Lower lobe of right lung (tissue), 2 donors: Measurements from ENCODE around the gene FXYD6. TPM values are rescaled to one million over a fixed set of nuclear protein-coding genes. Genes with fewer than 3 reads are reported as not detected.

Source experiments
- ATAC-seq, 2 donors: fragments of 200-7000 bp; cut with Tn5 transposase; one replicate each; pipeline ENCODE4 v1.9.1; 2020 to 2022; ENCODE audit warnings: mild to moderate bottlenecking in 2 of 2, moderate library complexity in 2 of 2
- DNase-seq: peaks from one replicate; pipeline ENCODE4 v3.0.0-alpha.2; 2020
- H3K27ac ChIP-seq: fragments of 200-600 bp; one replicate; pipeline ENCODE4 v1.8.0; 2022
- H3K27me3 ChIP-seq: fragments of 200-600 bp; one replicate; pipeline ENCODE4 v1.8.0; 2022; ENCODE audit warnings: low read depth
- H3K36me3 ChIP-seq: fragments of 200-600 bp; one replicate; pipeline ENCODE4 v1.8.0; 2022; ENCODE audit warnings: mild to moderate bottlenecking
- H3K4me1 ChIP-seq: fragments of 200-600 bp; one replicate; pipeline ENCODE4 v1.8.0; 2022
- H3K4me3 ChIP-seq: fragments of 200-600 bp; one replicate; pipeline ENCODE4 v1.8.0; 2022; ENCODE audit warnings: mild to moderate bottlenecking
- H3K9me3 ChIP-seq: fragments of 200-600 bp; one replicate; pipeline ENCODE4 v1.8.0; 2022
- intact Hi-C: fragments of 100-400 bp; cut with DNase I; formaldehyde crosslinking; loops from one replicate; pipeline ENCODE4 v1.11.0; 2022
- total RNA-seq: library from RNA; stranded (reverse); fragmentation: NEBNext Ultra II Directional; extraction: Animal tissue kit (Norgen Biotek cat#: 25700); gene quantifications from one replicate; pipeline ENCODE4 v1.2.1, GENCODE V29; 2021
- TF ChIP-seq, protein P1 (sequence below): fragments of 200-600 bp; IDR thresholded peaks from one replicate; pipeline ENCODE4 v1.8.0; 2022; ENCODE audit warnings: antibody characterized with exemption, mild to moderate bottlenecking
- donor health status: DM: no; HTN: yes; CAD: no; lungs with severe emphysema.

Gene FXYD6
- total RNA-seq, 1 donor from 2014 or later = 61.2 TPM

DNA sequence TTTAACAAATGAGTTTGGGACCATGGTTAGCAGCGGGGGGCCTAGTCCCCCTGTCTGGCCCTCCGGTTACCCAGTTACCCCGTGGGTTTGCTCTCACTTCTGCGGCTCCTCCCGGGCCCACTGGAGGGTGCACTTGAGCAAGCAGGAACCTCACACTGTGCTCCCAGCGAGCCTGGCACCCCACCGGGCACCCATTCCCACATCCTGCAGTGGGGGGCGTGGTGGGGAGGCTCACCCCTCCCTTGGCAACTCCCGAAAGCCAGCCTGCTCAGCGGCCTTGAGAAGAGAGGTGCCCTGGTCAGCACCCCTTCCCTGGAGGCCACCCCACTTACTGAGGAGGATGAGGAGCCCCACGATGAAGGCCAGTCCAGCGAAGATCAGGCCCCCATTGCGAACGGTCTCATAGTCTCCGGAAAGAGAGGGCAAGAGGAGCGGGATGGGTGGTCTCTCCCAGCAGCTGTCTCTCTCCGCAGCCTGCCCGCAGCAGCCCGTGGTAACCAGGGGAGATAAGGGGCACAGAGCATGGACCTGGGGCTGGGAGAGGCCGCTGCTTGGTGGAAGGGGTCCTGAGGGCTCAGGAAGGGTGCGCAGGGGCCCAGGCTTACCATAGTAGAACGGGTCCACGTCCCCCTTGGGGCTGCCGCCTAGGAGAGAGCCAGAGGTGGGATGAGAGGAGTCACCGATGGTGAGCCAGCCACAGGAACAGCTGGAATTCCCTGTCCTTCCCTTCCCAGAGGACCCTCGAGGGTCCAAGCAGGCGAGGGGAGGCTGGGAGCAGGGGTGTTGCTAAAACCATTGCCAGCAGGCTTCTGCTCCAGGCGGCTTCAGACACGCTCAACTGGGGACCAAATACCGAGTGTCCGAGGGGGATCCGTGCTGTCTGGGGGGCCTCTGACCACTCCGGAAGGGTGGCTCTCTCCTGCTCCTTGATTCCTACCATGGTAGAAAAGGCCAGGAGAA is 54.1 kb downstream of the FXYD6 start:
- TF ChIP-seq, protein P1, sequence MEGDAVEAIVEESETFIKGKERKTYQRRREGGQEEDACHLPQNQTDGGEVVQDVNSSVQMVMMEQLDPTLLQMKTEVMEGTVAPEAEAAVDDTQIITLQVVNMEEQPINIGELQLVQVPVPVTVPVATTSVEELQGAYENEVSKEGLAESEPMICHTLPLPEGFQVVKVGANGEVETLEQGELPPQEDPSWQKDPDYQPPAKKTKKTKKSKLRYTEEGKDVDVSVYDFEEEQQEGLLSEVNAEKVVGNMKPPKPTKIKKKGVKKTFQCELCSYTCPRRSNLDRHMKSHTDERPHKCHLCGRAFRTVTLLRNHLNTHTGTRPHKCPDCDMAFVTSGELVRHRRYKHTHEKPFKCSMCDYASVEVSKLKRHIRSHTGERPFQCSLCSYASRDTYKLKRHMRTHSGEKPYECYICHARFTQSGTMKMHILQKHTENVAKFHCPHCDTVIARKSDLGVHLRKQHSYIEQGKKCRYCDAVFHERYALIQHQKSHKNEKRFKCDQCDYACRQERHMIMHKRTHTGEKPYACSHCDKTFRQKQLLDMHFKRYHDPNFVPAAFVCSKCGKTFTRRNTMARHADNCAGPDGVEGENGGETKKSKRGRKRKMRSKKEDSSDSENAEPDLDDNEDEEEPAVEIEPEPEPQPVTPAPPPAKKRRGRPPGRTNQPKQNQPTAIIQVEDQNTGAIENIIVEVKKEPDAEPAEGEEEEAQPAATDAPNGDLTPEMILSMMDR = peak; percentile 49
- no peak overlapping the region for H3K27ac ChIP-seq
- peaks cover 58% of the 10 kb centered on the region for H3K4me1 ChIP-seq
- no peak for ATAC-seq
- DNase-seq = no peak
- intact Hi-C loops = no loop called here
- no peak overlapping the region for H3K4me3 ChIP-seq
- no peaks in the 10 kb centered on the region for H3K9me3 ChIP-seq
- H3K36me3 ChIP-seq = no peaks in the 10 kb centered on the region
- no peaks in the 10 kb centered on the region for H3K27me3 ChIP-seq

DNA sequence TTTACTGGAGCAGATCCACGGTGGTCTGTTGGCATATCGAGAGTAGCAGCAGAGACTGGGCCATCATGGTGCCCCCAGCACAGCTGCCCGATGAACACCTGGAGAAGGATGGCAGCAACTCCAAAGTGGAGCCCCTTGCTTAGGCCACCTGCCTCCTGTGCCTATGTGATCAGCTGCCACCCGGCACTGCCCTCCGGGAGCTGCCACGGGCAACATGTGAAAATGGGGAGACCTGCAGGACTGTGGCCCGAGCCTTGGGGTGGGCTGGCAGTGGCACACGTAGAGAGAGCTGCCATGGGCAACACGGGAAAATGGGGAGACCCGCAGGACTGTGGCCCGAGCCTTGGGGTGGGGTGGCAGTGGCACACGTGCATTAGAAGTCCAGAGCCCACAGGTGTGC is 55.0 kb downstream of the FXYD6 start:
- Histone ChIP-seq H3K9me3 (no peaks in the 10 kb centered on the region), H3K27me3 (no peaks in the 10 kb centered on the region), H3K27ac (no peak overlapping the region), H3K36me3 (no peaks in the 10 kb centered on the region), H3K4me3 (no peak overlapping the region), H3K4me1 (peaks cover 67% of the 10 kb centered on the region)
- intact Hi-C loops = no loop called here
- no peak for ATAC-seq
- TF ChIP-seq, protein P1 = no peak
- DNase-seq = no peak

DNA sequence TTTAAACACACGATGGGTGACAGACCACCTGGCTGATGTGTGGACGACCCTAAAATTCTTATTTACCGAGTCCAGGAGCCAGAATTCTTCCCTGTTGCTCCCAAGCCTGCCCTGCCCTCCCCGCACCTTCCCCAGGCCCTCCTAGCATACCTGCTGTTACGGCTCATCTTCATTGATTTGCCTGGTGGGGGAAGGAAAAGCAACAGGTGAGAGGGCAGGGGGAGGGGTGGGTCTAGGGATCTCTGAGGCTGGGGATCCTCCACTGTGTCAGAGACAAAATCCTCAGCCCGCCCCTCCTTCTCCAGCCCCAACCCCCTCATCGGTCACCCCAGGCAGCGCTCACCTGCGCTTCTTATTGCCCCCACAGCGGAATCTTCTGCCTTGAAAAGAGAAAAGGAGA is 55.9 kb downstream of the FXYD6 start:
- TF ChIP-seq, protein P1 = no peak
- H3K4me3 ChIP-seq = no peak overlapping the region
- H3K27me3 ChIP-seq = no peaks in the 10 kb centered on the region
- DNase-seq = no peak
- no peak overlapping the region for H3K27ac ChIP-seq
- ATAC-seq = no peak
- intact Hi-C loops = no loop called here
- H3K36me3 ChIP-seq = no peaks in the 10 kb centered on the region
- peaks cover 71% of the 10 kb centered on the region for H3K4me1 ChIP-seq
- no peaks in the 10 kb centered on the region for H3K9me3 ChIP-seq

DNA sequence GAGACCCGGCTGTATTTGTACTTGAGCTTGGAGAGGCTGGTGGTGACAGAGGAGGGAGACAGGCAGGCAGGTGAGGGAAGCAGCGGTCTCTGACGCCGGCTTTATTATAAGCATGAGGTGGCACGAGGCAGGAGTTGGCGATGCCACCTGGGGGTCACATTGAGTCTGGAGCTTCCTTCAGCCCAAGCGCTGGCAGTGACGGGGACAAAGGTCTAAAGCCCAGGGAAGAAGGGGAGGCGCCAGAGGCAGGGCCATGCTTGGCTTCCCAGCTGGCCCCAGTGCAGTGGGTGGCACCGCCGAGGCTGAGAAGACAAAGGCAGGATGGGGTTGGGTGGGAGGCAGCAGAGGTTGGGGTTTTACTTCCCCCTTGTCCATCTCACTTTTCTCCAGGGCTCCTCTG is 56.4 kb downstream of the FXYD6 start:
- Histone ChIP-seq H3K27ac (no peak overlapping the region), H3K4me1 (peaks cover 71% of the 10 kb centered on the region), H3K36me3 (no peaks in the 10 kb centered on the region), H3K4me3 (no peak overlapping the region), H3K27me3 (no peaks in the 10 kb centered on the region), H3K9me3 (no peaks in the 10 kb centered on the region)
- ATAC-seq (no peak), DNase-seq (no peak)
- intact Hi-C loops = no loop called here
- TF ChIP-seq, protein P1 = no peak

DNA sequence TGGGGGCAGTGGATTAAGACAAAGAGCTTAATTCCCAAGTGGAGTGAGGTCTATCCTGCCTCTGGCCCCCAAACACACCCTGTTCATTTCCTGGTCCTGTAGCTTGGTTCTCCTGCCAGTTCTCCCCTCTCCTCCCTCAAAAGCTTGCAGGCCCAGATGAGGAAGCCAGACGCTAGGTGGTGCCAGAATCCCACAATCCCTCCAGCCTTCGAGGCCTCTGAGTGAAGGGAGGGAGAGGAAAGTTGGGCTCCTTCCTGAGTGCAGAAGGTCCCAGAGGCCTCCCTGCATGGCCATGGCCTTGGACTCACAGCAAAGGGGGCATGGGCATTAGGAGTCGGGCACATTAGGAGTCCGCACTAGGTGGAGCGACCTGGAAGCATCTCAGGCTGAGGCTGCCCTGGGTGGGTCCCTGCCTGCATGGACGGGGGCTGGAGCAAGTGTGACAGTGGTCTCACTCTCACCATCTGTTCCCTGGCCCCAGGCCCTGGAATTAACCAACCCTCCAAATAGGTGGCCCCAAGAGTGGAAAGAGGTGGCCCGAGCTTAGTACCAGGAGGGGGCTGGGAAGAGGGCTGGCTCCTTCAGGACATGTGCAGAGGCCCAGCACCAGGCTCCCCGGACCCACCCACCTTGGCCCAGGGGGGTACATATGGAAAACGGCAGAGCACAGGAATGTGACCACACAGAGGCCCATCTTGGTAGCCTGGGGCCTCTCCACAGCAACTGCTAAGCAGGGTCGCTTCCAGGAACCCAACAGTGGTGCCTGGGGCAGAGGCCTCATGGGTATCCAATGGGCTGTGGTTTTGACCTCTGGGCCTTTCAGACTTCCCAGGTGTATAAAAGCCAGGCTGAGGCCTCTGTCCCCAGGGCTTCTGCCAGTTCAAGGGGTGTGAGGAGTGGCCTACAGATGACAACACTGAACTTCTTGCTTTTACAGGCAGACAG is 57.1 kb downstream of the FXYD6 start:
- Histone ChIP-seq H3K27ac (no peak overlapping the region), H3K27me3 (no peaks in the 10 kb centered on the region), H3K36me3 (no peaks in the 10 kb centered on the region), H3K4me3 (no peak overlapping the region), H3K9me3 (no peaks in the 10 kb centered on the region), H3K4me1 (peaks cover 71% of the 10 kb centered on the region)
- peak; percentile 6 to 35 for ATAC-seq
- intact Hi-C loops = no loop called here
- TF ChIP-seq, protein P1 = peak; percentile 44
- peak; percentile 58 for DNase-seq
